ENCODE measurements around the gene GPR180. TPM values are rescaled to one million over a fixed set of nuclear protein-coding genes. Genes with fewer than 3 reads are reported as not detected.

GPR180 gene
- 10.7 and 21.6 TPM in 2 replicates for total RNA-seq

GRCh38 chr13:94601446-94602431 is at the start of gene GPR180:
Gene GPR180, plus strand, starts transcription at chr13:94601857. Its CDS starts 71 bp downstream, at chr13:94601928.

DNA sequence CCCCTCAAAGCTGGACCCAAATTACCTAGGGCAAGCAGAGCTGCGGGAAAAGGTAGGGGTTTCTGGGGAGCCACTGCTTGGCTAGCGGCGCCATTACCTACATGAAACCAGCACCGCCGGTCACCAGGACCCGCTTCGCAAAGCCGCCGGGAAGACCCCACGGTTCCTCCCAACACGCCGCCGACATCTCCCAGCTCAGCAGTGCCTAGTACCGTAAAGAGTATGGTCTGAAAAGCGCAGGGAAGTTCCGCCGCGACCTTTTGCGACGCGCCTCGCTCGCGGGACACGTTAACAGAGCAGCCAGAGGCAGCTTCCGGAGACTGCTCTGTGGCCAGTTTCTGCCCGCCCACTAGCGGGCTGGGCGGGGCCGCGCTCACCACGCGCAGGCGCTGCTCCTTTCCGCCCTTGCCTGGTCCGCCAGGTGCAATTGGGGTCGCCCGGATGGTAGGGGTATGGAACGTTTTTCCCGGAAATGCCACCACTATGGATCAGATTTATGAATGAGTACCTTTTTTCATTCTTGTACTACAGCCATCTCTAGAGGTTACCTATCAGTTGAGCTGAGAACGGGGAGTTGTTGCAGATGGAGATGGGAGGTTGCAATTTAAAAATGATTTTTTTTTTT is 5.6 kb upstream of the GPR180 start, which contains the start of gene TGDS:
TSS of gene TGDS (minus strand) at position 203 of the 625 bp plus-strand sequence. CDS start at position 187, 16 bp downstream.

Other genes starting within 250 kb of the GPR180 start
- gene DCT, start 122.2 kb upstream of the GPR180 start, total RNA-seq: not detected in 2 replicates
- gene TGDS, start 5.7 kb upstream of the GPR180 start, total RNA-seq: 18.8 and 24.3 TPM in 2 replicates
- not detected in 2 replicates for gene SOX21, start 110.7 kb downstream of the GPR180 start, total RNA-seq